Sigmoid colon (tissue), 4 donors: Measurements from ENCODE around the gene CAPN2.

Experiments used
- POLR2A ChIP-seq, 2 donors: fragments of 450-650 bp; IDR thresholded peaks; one replicate each; pipeline ENCODE4 v1.6.1; 2016; ENCODE audit warnings: antibody characterized with exemption in 2 of 2, mild to moderate bottlenecking in 2 of 2, moderate library complexity in 2 of 2
- POLR2AphosphoS5 ChIP-seq, 4 donors: sonication (generic); formaldehyde crosslinking; IDR thresholded peaks; one replicate each; pipeline ENCODE4 v1.6.1; 2017; ENCODE audit warnings: antibody characterized with exemption in 4 of 4
- TF ChIP-seq, protein P1 (sequence below), 4 experiments: fragments of 450-650 bp in 3 of 4; fragments of 200-600 bp in 1 of 4; IDR thresholded peaks; one replicate each; pipeline ENCODE4 v1.5.1; 2016 to 2019; ENCODE audit warnings: antibody characterized with exemption in 4 of 4, mild to moderate bottlenecking in 3 of 4, moderate library complexity in 2 of 4

DNA sequence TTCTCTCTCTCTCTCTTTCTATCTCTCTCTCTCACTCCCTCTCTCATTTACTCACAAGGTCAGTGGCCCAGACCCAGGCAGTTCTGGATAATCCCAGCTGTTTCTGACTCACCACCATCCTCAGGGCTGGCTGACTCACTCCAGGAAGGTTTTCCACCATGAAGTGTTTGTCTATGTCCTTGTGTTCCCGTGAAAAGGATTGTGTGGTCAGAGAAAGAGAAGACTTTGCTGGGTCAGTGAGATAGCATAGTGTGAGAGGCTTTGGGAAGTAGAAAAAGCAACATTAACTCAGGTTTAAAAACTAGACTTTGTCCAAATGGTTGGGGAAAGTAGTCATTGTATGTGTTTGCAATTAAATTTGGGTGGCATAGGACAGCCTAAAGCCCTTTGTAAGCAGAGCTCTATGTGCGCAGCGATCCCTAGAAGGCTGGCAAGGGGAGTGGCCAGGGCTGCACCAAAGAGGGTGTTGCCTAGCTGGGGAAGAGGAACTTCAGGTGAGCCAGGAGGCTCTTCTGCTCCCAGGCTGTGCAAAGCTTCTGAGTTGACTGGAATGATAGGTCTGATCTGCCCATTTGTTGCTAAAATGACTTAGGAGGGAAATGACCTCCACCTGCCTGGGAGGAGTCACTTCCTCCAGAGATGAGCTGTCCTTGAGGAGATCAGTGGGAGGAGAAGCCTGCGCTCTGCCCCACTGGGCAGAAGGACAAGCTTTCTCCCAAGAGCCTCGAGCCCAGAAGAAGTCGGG, 4.9 kb upstream of the CAPN2 start:
- TF ChIP-seq, protein P1, sequence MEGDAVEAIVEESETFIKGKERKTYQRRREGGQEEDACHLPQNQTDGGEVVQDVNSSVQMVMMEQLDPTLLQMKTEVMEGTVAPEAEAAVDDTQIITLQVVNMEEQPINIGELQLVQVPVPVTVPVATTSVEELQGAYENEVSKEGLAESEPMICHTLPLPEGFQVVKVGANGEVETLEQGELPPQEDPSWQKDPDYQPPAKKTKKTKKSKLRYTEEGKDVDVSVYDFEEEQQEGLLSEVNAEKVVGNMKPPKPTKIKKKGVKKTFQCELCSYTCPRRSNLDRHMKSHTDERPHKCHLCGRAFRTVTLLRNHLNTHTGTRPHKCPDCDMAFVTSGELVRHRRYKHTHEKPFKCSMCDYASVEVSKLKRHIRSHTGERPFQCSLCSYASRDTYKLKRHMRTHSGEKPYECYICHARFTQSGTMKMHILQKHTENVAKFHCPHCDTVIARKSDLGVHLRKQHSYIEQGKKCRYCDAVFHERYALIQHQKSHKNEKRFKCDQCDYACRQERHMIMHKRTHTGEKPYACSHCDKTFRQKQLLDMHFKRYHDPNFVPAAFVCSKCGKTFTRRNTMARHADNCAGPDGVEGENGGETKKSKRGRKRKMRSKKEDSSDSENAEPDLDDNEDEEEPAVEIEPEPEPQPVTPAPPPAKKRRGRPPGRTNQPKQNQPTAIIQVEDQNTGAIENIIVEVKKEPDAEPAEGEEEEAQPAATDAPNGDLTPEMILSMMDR (IDR thresholded peaks at IDR 0.05): no peak
- TF ChIP-seq POLR2A (IDR thresholded peaks at IDR 0.05): no peak
- TF ChIP-seq POLR2AphosphoS5 (IDR thresholded peaks at IDR 0.05): peak in 3 of 4 donors; percentile 23 to 66 (median 38)
